GM12878 (cell line): Measurements from ENCODE around the gene TTC4.

Experiments used
- ATF3 ChIP-seq: IDR thresholded peaks from 2 replicates; pipeline ENCODE4 v1.6.1; 2011; ENCODE audit warnings: low read depth, mild to moderate bottlenecking, low read length, moderate library complexity, borderline replicate concordance; ENCODE audit errors: extremely low read depth
- BCL3 ChIP-seq: IDR thresholded peaks from 2 replicates; pipeline ENCODE4 v1.6.1; 2011; ENCODE audit warnings: borderline replicate concordance, low read depth, mild to moderate bottlenecking, moderate library complexity, low read length; ENCODE audit not compliant: insufficient read depth, poor library complexity, severe bottlenecking
- BHLHE40 ChIP-seq, 2 experiments: fragments of 450-650 bp in 1 of 2; IDR thresholded peaks; 2 replicates each; pipeline ENCODE4 v1.6.1; 2011 to 2017; ENCODE audit warnings: low read depth in 2 of 2, borderline replicate concordance in 1 of 2, improper control_type of control experiment in 1 of 2, low read length in 1 of 2, mild to moderate bottlenecking in 1 of 2
- BMI1 ChIP-seq: fragments of 450-650 bp; IDR thresholded peaks from 2 replicates; pipeline ENCODE4 v1.6.1; 2016; ENCODE audit warnings: mild to moderate bottlenecking, moderate library complexity, borderline replicate concordance
- EED ChIP-seq: sonication (generic); IDR thresholded peaks from 2 replicates; pipeline ENCODE4 v1.6.1; 2016; ENCODE audit warnings: antibody characterized with exemption, low read depth
- JUNB ChIP-seq: IDR thresholded peaks from 2 replicates; pipeline ENCODE4 v1.6.1; 2016; ENCODE audit warnings: antibody characterized with exemption, mild to moderate bottlenecking
- NFYA ChIP-seq: IDR thresholded peaks from 2 replicates; pipeline ENCODE4 v1.6.1; 2011; ENCODE audit warnings: low read depth, mild to moderate bottlenecking, low read length, improper control_type of control experiment, borderline replicate concordance
- ZNF274 ChIP-seq: IDR thresholded peaks from one replicate; pipeline ENCODE4 v1.8.0; 2011; ENCODE audit not compliant: insufficient read length, insufficient read depth
- TF ChIP-seq, protein P1 (sequence below): IDR thresholded peaks from 2 replicates; pipeline ENCODE4 v1.6.1; 2012; ENCODE audit warnings: low read depth, low read length, improper control_type of control experiment
- TF ChIP-seq, protein P2 (sequence below): fragments of 450-650 bp; conservative IDR thresholded peaks from 2 replicates; pipeline ENCODE4 v1.6.1; 2017; ENCODE audit warnings: mild to moderate bottlenecking, moderate library complexity

GRCh38 chr1:54723985-54724384 is 8.3 kb downstream of the TTC4 start:
- TF ChIP-seq EED (no peak), ZNF274 (no peak), NFYA (no peak), JUNB (no peak), BHLHE40 (IDR thresholded peaks at IDR 0.05; ENCODE audit: borderline replicate concordance in 1 of 2, low read depth in 2 of 2, low read length in 1 of 2) (no peak), ATF3 (no peak), BMI1 (no peak), BCL3 (no peak)
- TF ChIP-seq, protein P1, sequence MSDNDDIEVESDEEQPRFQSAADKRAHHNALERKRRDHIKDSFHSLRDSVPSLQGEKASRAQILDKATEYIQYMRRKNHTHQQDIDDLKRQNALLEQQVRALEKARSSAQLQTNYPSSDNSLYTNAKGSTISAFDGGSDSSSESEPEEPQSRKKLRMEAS: no peak
- TF ChIP-seq, protein P2, sequence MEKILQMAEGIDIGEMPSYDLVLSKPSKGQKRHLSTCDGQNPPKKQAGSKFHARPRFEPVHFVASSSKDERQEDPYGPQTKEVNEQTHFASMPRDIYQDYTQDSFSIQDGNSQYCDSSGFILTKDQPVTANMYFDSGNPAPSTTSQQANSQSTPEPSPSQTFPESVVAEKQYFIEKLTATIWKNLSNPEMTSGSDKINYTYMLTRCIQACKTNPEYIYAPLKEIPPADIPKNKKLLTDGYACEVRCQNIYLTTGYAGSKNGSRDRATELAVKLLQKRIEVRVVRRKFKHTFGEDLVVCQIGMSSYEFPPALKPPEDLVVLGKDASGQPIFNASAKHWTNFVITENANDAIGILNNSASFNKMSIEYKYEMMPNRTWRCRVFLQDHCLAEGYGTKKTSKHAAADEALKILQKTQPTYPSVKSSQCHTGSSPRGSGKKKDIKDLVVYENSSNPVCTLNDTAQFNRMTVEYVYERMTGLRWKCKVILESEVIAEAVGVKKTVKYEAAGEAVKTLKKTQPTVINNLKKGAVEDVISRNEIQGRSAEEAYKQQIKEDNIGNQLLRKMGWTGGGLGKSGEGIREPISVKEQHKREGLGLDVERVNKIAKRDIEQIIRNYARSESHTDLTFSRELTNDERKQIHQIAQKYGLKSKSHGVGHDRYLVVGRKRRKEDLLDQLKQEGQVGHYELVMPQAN: no peak
